Measurements from ENCODE around the gene TM9SF1. TPM values are rescaled to one million over a fixed set of nuclear protein-coding genes. Genes with fewer than 3 reads are reported as not detected.

TM9SF1 gene
- total RNA-seq, 2 experiments from 2014 or later: 12.9 to 13.0 TPM

DNA sequence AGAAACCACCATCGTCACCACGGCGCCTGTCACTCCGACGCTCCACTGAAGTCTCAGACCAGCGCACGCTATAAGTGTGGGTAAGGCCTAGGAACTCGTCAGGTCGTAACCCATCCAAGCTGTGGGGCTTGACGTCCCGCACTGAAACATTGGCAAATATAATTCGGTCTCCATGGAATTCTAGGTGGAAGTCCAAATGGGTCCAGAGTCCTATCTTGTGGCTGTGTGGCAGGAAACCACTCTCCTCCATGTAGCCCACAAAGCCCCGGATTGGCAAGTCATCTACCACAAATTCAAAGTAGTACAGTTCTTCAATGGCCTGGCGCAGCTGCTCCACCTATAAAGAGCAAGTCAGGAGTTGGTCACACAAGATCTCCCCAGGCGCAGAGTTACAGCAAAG, 2.3 kb downstream of the TM9SF1 start:
- no peaks in the 10 kb centered on the region for H3K27me3 Mint-ChIP-seq
- Histone ChIP-seq H3K4me1 (ENCODE audit: insufficient read depth, low read length) (peaks cover 51% of the 10 kb centered on the region), H3K36me3 (ENCODE audit: insufficient read depth, low read length) (peaks cover 20% of the 10 kb centered on the region), H3K9me3 (ENCODE audit: control insufficient read depth in 1 of 2, insufficient read depth in 1 of 2, low read length in 2 of 2) (no peaks in the 10 kb centered on the region), H3K27ac (ENCODE audit: low read depth in 1 of 2, low read length in 2 of 2) (no peak overlapping the region), H3K27me3 (ENCODE audit: control insufficient read depth in 1 of 2, insufficient read depth in 2 of 2, low read length in 2 of 2) (no peaks in the 10 kb centered on the region), H3K4me3 (ENCODE audit: low read length) (no peak overlapping the region)
- DNase-seq (no peak), ATAC-seq (ENCODE audit: poor library complexity) (no peak)
- ChIA-PET CTCF (no interaction called here), POLR2A (no interaction called here)
- peak overlapping the region; percentile 77 for H3K27ac Mint-ChIP-seq
- peaks cover 62% of the 10 kb centered on the region for H3K36me3 Mint-ChIP-seq (ENCODE audit: low read depth)
- H3K4me1 Mint-ChIP-seq (ENCODE audit: low read depth): peaks cover 61% of the 10 kb centered on the region
- peak overlapping the region; percentile 76 for H3K4me3 Mint-ChIP-seq
- TF ChIP-seq, protein P1, sequence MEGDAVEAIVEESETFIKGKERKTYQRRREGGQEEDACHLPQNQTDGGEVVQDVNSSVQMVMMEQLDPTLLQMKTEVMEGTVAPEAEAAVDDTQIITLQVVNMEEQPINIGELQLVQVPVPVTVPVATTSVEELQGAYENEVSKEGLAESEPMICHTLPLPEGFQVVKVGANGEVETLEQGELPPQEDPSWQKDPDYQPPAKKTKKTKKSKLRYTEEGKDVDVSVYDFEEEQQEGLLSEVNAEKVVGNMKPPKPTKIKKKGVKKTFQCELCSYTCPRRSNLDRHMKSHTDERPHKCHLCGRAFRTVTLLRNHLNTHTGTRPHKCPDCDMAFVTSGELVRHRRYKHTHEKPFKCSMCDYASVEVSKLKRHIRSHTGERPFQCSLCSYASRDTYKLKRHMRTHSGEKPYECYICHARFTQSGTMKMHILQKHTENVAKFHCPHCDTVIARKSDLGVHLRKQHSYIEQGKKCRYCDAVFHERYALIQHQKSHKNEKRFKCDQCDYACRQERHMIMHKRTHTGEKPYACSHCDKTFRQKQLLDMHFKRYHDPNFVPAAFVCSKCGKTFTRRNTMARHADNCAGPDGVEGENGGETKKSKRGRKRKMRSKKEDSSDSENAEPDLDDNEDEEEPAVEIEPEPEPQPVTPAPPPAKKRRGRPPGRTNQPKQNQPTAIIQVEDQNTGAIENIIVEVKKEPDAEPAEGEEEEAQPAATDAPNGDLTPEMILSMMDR (IDR thresholded peaks at IDR 0.05): no peak
- H3K9me3 Mint-ChIP-seq: no peaks in the 10 kb centered on the region
- intact Hi-C loops (cut with DNase I, micrococcal nuclease): no loop called here

DNA sequence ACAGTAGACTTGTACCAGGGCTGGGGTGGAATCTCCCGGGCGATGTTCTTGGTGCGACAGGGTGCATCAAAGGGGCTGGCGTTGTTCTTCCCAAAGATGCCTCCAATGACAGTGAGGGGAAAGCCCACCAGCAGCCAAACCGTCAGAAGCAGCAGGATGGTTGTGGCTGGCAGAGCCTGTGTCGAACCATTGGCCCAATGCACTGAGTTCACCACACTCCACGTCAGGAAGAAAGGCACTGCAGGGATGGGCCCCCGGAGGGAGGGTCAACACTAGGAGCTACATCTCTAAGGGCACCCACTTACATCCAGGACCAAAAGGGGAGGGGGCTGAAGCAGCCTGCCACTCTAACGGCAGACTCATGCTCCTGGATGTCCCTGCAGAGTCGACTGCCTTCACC, 4.8 kb downstream of the TM9SF1 start:
- Mint-ChIP-seq H3K36me3 (ENCODE audit: low read depth) (peaks cover 63% of the 10 kb centered on the region), H3K27me3 (no peaks in the 10 kb centered on the region), H3K27ac (peak overlapping the region; percentile 47), H3K4me3 (no peak overlapping the region), H3K9me3 (no peaks in the 10 kb centered on the region), H3K4me1 (ENCODE audit: low read depth) (peaks cover 60% of the 10 kb centered on the region)
- ChIA-PET POLR2A (interaction anchor here (1.6 to 7.4 kb wide), 2 partner anchors 23 to 29 kb away, joined by 4 to 85 read pairs; partner anchors contain the start of genes CHMP4A and IRF9), CTCF (interaction anchor here (0.7 kb wide), 1 partner anchor 29 kb away, joined by 3 read pairs; the partner anchor contains the start of gene IRF9)
- Histone ChIP-seq H3K27me3 (ENCODE audit: control insufficient read depth in 1 of 2, insufficient read depth in 2 of 2, low read length in 2 of 2) (no peaks in the 10 kb centered on the region), H3K9me3 (ENCODE audit: control insufficient read depth in 1 of 2, insufficient read depth in 1 of 2, low read length in 2 of 2) (no peaks in the 10 kb centered on the region), H3K4me1 (ENCODE audit: insufficient read depth, low read length) (peaks cover 44% of the 10 kb centered on the region), H3K4me3 (ENCODE audit: low read length) (no peak overlapping the region), H3K27ac (ENCODE audit: low read depth in 1 of 2, low read length in 2 of 2) (no peak overlapping the region), H3K36me3 (ENCODE audit: insufficient read depth, low read length) (peaks cover 38% of the 10 kb centered on the region)
- TF ChIP-seq, protein P1 (IDR thresholded peaks at IDR 0.05): no peak
- no peak for ATAC-seq (ENCODE audit: poor library complexity)
- intact Hi-C loops (cut with DNase I, micrococcal nuclease): no loop called here
- DNase-seq: no peak

DNA sequence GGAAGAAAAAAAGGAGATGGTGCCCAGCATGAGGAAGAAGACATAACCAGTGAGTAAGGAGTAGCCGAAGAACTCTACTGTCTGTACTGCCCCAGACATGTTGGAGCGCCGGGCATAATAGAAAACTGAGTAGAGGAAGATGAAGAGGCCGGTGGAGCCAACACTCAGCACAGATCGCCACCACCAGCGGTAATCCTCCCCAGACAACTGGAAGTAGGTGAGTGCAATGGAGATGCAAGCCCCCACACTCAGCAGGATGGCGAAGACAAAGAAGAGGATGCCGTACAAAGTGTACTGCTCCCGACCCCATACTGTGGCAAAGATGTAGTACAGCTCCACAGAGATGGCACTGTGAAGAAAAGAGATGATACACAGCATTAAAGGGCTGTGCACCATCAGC, 5.8 kb downstream of the TM9SF1 start:
- H3K9me3 ChIP-seq (ENCODE audit: control insufficient read depth in 1 of 2, insufficient read depth in 1 of 2, low read length in 2 of 2): no peaks in the 10 kb centered on the region

More for the DNA sequence above, 5.8 kb downstream of the TM9SF1 start:
- no peaks in the 10 kb centered on the region for H3K27me3 ChIP-seq (ENCODE audit: control insufficient read depth in 1 of 2, insufficient read depth in 2 of 2, low read length in 2 of 2)
- intact Hi-C loops (cut with DNase I, micrococcal nuclease): loop anchor here (2.0 to 5.0 kb wide), 4 partner anchors 42 to 75 kb away; partner anchors contain the start of genes PSME2 (in 2 of the 2), RNF31 (in 2 of the 2), DCAF11 (in 1 of the 2) and GMPR2 (in 1 of the 2)
- ChIA-PET POLR2A (interaction anchor here (0.7 to 7.4 kb wide), 19 partner anchors 16 to 121 kb away, joined by 3 to 85 read pairs (median 5); partner anchors contain the start of genes CHMP4A, CIDEB, DCAF11 and DHRS1), CTCF (interaction anchor here (0.7 to 2.6 kb wide), 7 partner anchors 26 to 144 kb away, joined by 3 to 24 read pairs (median 4); partner anchors contain the start of genes IRF9, MDP1 and RABGGTA)
- DNase-seq: no peak
- Mint-ChIP-seq H3K36me3 (ENCODE audit: low read depth) (peaks cover 60% of the 10 kb centered on the region), H3K27ac (peak overlapping the region; percentile 91), H3K4me3 (no peak overlapping the region), H3K27me3 (no peaks in the 10 kb centered on the region), H3K9me3 (no peaks in the 10 kb centered on the region), H3K4me1 (ENCODE audit: low read depth) (peaks cover 52% of the 10 kb centered on the region)
- peak overlapping the region; percentile 52 to 62 for H3K27ac ChIP-seq (ENCODE audit: low read depth in 1 of 2, low read length in 2 of 2)
- peaks cover 37% of the 10 kb centered on the region for H3K4me1 ChIP-seq (ENCODE audit: insufficient read depth, low read length)
- TF ChIP-seq, protein P1 (IDR thresholded peaks at IDR 0.05): no peak
- peaks cover 47% of the 10 kb centered on the region for H3K36me3 ChIP-seq (ENCODE audit: insufficient read depth, low read length)
- no peak overlapping the region for H3K4me3 ChIP-seq (ENCODE audit: low read length)
- no peak for ATAC-seq (ENCODE audit: poor library complexity)
